Activated CD4-positive, alpha-beta T cell treated with anti-CD3 and anti-CD28 coated beads for 36 hours (primary cell): ENCODE measurements around the gene EXOC6B. TPM values are rescaled to one million over a fixed set of nuclear protein-coding genes. Genes with fewer than 3 reads are reported as not detected.

ENCODE experiments used
- ATAC-seq: fragments of 200-7000 bp; cut with Tn5 transposase; one replicate; pipeline ENCODE4 v1.10.0; 2021; ENCODE audit warnings: mild to moderate bottlenecking, moderate library complexity
- CTCF ChIA-PET: fragments of 350-600 bp; sonication (Branson Sonifier 250); formaldehyde crosslinking; loops from one replicate; lab custom pipeline; 2021; ENCODE audit warnings: antibody characterized with exemption; lab: Charles Lee
- POLR2A ChIA-PET: fragments of 350-600 bp; sonication (Branson Sonifier 250); formaldehyde crosslinking; loops from one replicate; lab custom pipeline; 2021; ENCODE audit warnings: antibody characterized with exemption, inconsistent platforms; lab: Charles Lee
- DNase-seq: peaks from one replicate; pipeline ENCODE4 v3.0.0-alpha.2; 2020
- H3K27ac Mint-ChIP-seq: one replicate; pipeline ENCODE4 v1.8.0; 2021; ENCODE audit warnings: mixed read lengths
- H3K27me3 Mint-ChIP-seq: one replicate; pipeline ENCODE4 v1.8.0; 2021; ENCODE audit warnings: mixed read lengths
- H3K36me3 Mint-ChIP-seq: one replicate; pipeline ENCODE4 v1.8.0; 2021; ENCODE audit warnings: low read depth, mixed read lengths
- H3K4me1 Mint-ChIP-seq: one replicate; pipeline ENCODE4 v1.8.0; 2021; ENCODE audit warnings: mixed read lengths
- H3K4me3 Mint-ChIP-seq: one replicate; pipeline ENCODE4 v1.8.0; 2021; ENCODE audit warnings: mild to moderate bottlenecking, moderate library complexity, mixed read lengths
- H3K9me3 Mint-ChIP-seq: one replicate; pipeline ENCODE4 v1.8.0; 2021; ENCODE audit warnings: low read depth, mixed read lengths
- intact Hi-C, 2 experiments: fragments of 100-400 bp; cut with DNase I in 1 of 2; cut with micrococcal nuclease in 1 of 2; formaldehyde crosslinking; loops; one replicate each; pipeline versions ENCODE4 v1.14.2 to v1.15.1; 2022 to 2024; cut with DNase I, micrococcal nuclease
- total RNA-seq, 2 experiments: library from RNA; stranded (reverse); gene quantifications; one replicate each; pipeline ENCODE4 v1.2.3, GENCODE V29; 2021

The EXOC6B gene
- total RNA-seq, 2 experiments from 2014 or later: 7.0 to 9.0 TPM

DNA sequence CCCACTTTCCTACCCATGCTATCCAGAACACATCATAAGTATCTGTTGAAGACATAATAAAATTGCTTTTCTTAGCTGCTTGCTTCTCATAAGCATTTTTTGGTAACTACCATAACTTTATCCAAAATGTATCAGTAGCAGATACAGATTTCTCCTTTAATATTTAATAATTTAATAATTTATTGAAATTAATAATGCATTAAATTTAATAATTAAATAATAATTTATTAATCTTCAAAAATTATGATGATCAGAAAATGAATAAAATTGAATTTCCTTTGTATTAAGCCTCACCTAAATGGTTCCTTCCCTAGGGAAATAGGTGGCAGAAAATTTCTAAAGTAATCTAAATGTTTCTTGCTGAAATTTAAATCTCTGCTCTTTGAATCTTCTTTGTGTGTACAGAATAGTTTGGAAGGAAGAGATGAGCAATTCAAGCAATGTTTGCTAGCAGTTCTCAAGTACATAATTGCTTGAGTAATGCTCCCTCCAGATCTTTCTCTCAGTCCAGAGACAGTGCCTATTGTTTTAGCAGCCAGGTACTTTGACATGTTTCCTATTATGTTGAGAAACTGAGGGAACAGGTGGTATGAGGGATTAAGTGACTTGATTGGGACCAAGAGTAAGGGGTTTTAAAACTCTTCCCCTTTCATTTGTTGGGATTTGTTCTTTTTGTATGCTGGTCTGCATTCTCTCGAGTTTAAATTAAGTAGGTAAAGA, 555.1 kb downstream of the EXOC6B start:
- Mint-ChIP-seq H3K4me3 (no peak overlapping the region), H3K9me3 (peaks cover 6% of the 10 kb centered on the region), H3K4me1 (no peaks in the 10 kb centered on the region), H3K27me3 (no peaks in the 10 kb centered on the region), H3K36me3 (peaks cover 2% of the 10 kb centered on the region), H3K27ac (no peak overlapping the region)
- intact Hi-C loops: no loop called here
- ChIA-PET CTCF (interaction anchor here (0.7 kb wide), 1 partner anchor 652 kb away, joined by 3 read pairs; no protein-coding TSS in a partner anchor), POLR2A (interaction anchor here (0.5 kb wide), 1 partner anchor 380 kb away, joined by 3 read pairs; no protein-coding TSS in a partner anchor)
- ATAC-seq: no peak
- DNase-seq: no peak

DNA sequence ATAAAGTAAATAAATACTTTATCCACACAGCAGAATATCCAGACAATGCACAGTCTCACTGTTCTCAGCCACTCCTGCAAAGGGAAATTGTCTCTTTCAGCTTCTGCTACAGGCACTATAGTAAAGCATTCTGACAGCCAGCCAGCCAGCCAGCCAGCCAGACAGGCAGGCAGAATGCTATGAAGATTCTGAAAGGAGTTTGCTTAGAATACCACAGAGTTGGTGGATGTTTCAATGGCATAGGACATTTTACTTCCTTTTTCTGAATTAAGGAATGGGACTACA, 562.1 kb downstream of the EXOC6B start:
- no peak overlapping the region for H3K4me3 Mint-ChIP-seq
- no peaks in the 10 kb centered on the region for H3K4me1 Mint-ChIP-seq
- no peak overlapping the region for H3K27ac Mint-ChIP-seq
- DNase-seq: no peak
- POLR2A ChIA-PET: no interaction called here
- intact Hi-C loops: no loop called here
- H3K9me3 Mint-ChIP-seq: peaks cover 6% of the 10 kb centered on the region
- no peaks in the 10 kb centered on the region for H3K27me3 Mint-ChIP-seq
- CTCF ChIA-PET: no interaction called here
- ATAC-seq: no peak
- peaks cover 2% of the 10 kb centered on the region for H3K36me3 Mint-ChIP-seq

DNA sequence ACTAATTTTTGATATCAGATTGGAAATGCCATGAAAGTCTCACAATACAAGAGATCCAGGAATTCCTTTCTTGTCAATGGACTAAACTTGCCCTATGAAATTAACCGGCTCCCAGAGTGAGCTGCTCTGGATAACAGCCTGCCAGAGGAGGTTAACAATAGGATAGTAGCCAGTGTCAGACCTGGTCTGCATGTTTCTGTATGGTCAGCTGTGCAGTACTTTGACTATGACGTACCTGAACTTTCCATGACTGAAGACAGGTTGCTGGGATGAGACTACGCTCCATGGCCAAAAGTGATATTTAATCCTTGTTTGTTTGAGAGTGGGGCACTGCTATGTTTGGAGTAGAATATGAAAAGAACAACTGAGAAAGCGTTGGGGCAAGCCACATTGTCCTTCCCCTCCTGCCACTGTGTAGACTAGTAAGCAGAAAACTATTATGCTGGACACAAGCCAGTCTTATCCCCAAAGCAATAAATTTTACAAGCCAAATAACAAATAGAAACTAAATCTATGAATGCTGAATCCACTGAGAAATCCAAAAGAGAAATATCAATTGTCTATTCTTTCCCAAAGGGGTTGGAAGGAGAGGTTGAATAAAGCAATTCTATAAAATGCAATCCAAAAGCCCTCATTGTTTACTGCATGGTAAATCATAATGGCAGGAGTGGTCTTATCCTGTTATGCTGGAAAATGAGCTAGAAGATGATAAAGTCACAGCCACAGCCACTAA, 562.6 kb downstream of the EXOC6B start:
- ATAC-seq (no peak), DNase-seq (no peak)
- no peaks in the 10 kb centered on the region for H3K4me1 Mint-ChIP-seq
- intact Hi-C loops: no loop called here
- ChIA-PET POLR2A (no interaction called here), CTCF (no interaction called here)
- H3K27me3 Mint-ChIP-seq: no peaks in the 10 kb centered on the region
- H3K9me3 Mint-ChIP-seq: peaks cover 4% of the 10 kb centered on the region
- H3K36me3 Mint-ChIP-seq: peaks cover 2% of the 10 kb centered on the region
- no peak overlapping the region for H3K27ac Mint-ChIP-seq
- no peak overlapping the region for H3K4me3 Mint-ChIP-seq

DNA sequence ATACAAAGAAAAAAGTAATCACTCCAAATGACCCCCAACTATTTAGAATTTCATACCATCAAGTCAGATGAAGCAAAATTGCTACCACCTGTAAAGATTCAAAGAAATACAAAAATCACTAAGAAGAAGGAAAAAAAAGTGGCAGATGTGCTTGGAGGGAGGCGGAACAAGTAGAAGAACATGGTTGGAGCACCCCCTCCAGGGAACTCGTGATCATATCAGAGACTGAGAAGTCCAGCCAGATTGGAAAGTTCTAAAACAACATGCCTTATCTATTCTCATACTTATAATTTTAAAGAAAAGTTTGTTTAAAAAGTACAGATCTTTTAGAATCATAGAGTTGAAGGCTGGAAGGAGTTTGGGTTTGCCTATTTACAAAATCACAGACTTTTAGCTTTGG, 564.8 kb downstream of the EXOC6B start:
- DNase-seq (no peak), ATAC-seq (no peak)
- H3K4me3 Mint-ChIP-seq: no peak overlapping the region
- no peaks in the 10 kb centered on the region for H3K36me3 Mint-ChIP-seq
- no peaks in the 10 kb centered on the region for H3K27me3 Mint-ChIP-seq
- no peaks in the 10 kb centered on the region for H3K9me3 Mint-ChIP-seq
- ChIA-PET CTCF (no interaction called here), POLR2A (no interaction called here)
- no peaks in the 10 kb centered on the region for H3K4me1 Mint-ChIP-seq
- intact Hi-C loops: no loop called here
- no peak overlapping the region for H3K27ac Mint-ChIP-seq

DNA sequence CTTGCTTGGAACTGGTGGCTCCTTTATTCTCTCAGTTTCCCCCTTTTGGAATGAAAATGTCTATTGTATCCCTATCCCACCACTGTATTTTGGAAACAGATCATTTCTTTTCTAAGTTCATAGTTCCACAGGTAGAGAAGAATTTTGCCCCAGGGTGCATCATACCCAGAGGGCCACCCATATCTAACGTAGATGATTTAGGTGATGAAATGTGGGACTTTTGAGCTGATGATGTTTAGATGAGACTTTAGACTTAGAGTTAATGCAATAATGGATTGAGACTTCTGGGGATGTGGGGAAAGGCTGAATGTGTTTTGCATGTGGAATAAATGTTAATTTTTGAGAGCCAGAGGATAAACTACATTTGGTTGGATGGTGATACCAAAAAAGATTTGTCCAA, 570.3 kb downstream of the EXOC6B start:
- Mint-ChIP-seq H3K36me3 (peaks cover 3% of the 10 kb centered on the region), H3K27me3 (no peaks in the 10 kb centered on the region), H3K27ac (no peak overlapping the region), H3K4me3 (no peak overlapping the region), H3K9me3 (peaks cover 10% of the 10 kb centered on the region), H3K4me1 (no peaks in the 10 kb centered on the region)
- DNase-seq: no peak
- CTCF ChIA-PET: interaction anchor here (0.7 kb wide), 1 partner anchor 883 kb away, joined by 4 read pairs; no protein-coding TSS in a partner anchor
- intact Hi-C loops: no loop called here
- no peak for ATAC-seq
- POLR2A ChIA-PET: no interaction called here

DNA sequence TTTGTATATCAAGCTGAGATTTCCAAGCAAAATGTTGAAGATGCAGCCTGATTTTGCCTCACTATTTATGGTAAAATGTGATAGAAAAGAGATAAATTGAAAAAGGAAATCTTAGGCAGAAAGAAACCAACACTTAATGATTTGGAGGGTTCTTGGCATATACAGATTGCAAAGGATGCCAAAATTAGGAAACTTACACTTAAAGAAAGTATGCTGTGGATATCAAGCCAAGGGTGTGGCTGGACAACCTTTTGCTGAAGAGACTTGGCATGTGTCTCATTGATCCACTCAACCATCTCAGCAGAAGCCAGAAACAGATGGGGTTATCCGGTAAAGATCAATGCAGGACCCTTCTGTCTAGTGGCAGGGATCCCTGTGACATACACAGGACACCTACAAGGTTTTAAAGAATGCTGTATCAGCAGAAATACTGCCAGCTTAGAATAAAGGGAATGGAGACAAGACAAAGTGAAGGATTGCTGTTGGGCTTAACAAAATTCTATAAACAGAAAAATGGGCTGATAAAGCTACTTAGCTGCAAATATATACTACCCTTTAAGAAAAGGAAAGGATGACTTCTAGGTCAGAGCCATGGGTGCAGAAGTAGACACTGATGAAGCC, 570.9 kb downstream of the EXOC6B start:
- DNase-seq: no peak
- intact Hi-C loops: no loop called here
- no peak for ATAC-seq
- Mint-ChIP-seq H3K9me3 (peaks cover 10% of the 10 kb centered on the region), H3K4me3 (no peak overlapping the region), H3K27ac (no peak overlapping the region), H3K36me3 (peaks cover 3% of the 10 kb centered on the region), H3K4me1 (no peaks in the 10 kb centered on the region), H3K27me3 (no peaks in the 10 kb centered on the region)
- ChIA-PET POLR2A (no interaction called here), CTCF (interaction anchor here (0.6 kb wide), 1 partner anchor 482 kb away, joined by 3 read pairs; no protein-coding TSS in a partner anchor)

DNA sequence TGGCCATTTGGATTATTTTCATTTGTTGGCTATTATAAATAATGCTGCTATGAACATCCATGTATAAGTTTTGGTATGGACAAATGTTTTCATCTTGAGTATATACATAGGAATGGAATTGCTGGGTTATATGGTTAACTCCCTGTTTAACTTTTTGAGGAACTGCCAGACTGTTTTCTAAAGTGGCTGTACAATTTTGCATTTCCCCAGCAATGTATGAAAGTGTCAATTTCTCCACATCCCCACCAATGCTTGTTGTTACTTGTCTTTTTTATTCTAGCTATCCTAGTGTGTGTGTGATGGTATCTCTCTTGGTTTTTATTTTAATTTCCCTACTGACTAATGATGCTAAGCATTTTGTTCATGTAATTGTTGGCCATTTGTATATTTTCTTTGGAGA, 587.5 kb downstream of the EXOC6B start:
- no peak overlapping the region for H3K4me3 Mint-ChIP-seq
- H3K36me3 Mint-ChIP-seq: peaks cover 2% of the 10 kb centered on the region
- H3K9me3 Mint-ChIP-seq: peaks cover 1% of the 10 kb centered on the region
- POLR2A ChIA-PET: no interaction called here
- ATAC-seq (no peak), DNase-seq (no peak)
- H3K4me1 Mint-ChIP-seq: peaks cover 10% of the 10 kb centered on the region
- CTCF ChIA-PET: no interaction called here
- no peak overlapping the region for H3K27ac Mint-ChIP-seq
- no peaks in the 10 kb centered on the region for H3K27me3 Mint-ChIP-seq
- intact Hi-C loops: no loop called here

DNA sequence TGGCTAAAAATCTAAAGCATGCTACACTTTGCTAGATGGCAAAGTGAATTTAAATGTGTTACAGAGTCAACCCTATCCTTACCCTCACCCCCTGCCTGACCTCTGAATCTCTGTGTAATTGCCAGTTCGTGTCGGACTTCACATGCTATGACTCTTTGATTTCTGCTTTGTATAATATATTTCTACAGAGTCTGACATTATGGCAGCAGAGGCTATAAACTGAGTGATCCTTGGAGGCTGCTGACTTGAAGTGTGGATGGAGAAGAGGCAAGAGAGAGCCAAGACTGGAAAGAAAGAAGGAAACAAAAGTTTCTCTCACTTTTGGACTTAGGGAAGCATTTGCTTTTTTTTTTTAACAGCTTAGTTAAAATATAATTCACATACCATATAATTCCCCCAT, 588.3 kb downstream of the EXOC6B start:
- POLR2A ChIA-PET: no interaction called here
- H3K27me3 Mint-ChIP-seq: no peaks in the 10 kb centered on the region
- CTCF ChIA-PET: interaction anchor here (0.6 kb wide), 1 partner anchor 52 kb away, joined by 3 read pairs; no protein-coding TSS in a partner anchor
- intact Hi-C loops: no loop called here
- no peak overlapping the region for H3K4me3 Mint-ChIP-seq
- peaks cover 2% of the 10 kb centered on the region for H3K36me3 Mint-ChIP-seq
- no peaks in the 10 kb centered on the region for H3K9me3 Mint-ChIP-seq
- DNase-seq: no peak
- H3K4me1 Mint-ChIP-seq: peaks cover 10% of the 10 kb centered on the region
- no peak for ATAC-seq
- no peak overlapping the region for H3K27ac Mint-ChIP-seq

DNA sequence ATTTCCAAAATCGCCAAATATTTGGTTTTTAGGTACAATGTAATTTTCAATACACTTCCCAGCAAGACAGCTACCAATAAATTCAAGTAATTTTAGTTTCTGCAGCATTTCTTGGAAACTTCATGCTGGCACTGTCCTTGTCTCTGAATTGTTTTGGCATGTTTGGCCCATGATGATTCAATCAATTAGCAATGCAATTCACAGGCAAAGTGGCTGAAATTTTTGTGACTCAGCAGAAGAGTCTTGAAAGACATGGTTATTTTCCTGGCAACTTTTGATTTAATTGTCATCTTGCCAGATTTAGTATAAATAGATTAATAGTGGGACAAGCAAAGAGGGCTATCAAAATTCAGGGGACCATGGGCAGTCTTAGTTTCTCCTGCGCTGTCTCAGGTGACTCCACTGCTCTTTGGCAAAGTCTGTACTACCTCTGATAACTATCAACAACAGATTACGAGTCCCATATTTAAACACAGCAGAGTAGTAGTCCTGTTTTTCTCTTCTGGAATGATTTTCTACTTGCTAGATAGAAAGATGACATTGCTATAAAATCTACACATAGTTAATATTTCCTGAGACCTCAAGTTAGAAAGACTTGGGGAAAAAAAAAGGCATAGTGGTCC, 589.3 kb downstream of the EXOC6B start:
- ChIA-PET POLR2A (no interaction called here), CTCF (interaction anchor here (0.6 kb wide), 1 partner anchor 53 kb away, joined by 3 read pairs; no protein-coding TSS in a partner anchor)
- no peak overlapping the region for H3K4me3 Mint-ChIP-seq
- ATAC-seq (no peak), DNase-seq (no peak)
- no peaks in the 10 kb centered on the region for H3K9me3 Mint-ChIP-seq
- H3K27me3 Mint-ChIP-seq: no peaks in the 10 kb centered on the region
- no peaks in the 10 kb centered on the region for H3K36me3 Mint-ChIP-seq
- intact Hi-C loops: no loop called here
- peaks cover 4% of the 10 kb centered on the region for H3K4me1 Mint-ChIP-seq
- no peak overlapping the region for H3K27ac Mint-ChIP-seq

DNA sequence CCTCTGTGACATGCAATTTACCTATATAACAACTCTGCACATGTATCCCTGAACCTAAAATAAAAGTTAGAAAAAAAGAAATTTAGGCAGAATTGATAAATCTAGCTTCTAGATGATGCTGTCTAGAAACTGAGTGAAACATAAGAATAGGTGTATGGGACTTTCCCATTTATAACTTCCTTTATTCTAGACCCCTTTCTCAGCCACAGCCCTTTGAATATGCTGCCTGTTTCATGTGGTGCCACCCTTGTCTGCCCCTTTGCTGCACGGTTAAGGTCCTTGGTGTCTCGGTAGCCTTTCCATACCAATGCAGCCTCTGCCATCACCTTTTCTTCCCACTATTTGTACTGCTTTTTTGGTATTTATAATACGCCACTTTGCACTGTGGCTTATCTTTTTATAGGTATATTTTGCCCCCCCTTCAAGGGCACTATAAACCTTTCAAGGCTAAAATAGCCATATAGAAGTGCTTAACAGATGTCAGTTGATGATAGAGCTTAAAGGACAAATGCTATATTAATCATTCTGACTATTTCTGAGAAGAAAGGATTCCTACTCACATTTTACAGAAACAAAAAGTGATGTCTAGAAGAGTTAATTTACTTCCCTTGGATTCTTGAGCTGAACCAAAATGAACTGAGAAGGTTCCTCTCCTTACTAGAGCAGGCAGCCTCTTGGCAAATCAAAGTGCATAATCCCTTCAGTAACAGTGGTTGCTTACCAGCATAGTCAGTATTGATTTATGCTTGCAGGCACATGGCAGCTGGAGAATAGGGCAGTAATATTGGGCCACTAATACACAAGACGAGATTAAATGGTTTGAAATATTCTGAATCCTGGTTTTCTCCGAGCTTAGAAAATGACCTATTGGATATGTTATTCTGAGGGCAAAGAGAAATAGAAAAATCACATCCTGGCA, 590.1 kb downstream of the EXOC6B start:
- H3K36me3 Mint-ChIP-seq: no peaks in the 10 kb centered on the region
- no peaks in the 10 kb centered on the region for H3K27me3 Mint-ChIP-seq
- POLR2A ChIA-PET: no interaction called here
- no peak overlapping the region for H3K27ac Mint-ChIP-seq
- H3K9me3 Mint-ChIP-seq: no peaks in the 10 kb centered on the region
- no peaks in the 10 kb centered on the region for H3K4me1 Mint-ChIP-seq
- ATAC-seq (no peak), DNase-seq (no peak)
- CTCF ChIA-PET: interaction anchor here (0.6 kb wide), 1 partner anchor 606 kb away, joined by 3 read pairs; no protein-coding TSS in a partner anchor
- no peak overlapping the region for H3K4me3 Mint-ChIP-seq
- intact Hi-C loops: no loop called here

DNA sequence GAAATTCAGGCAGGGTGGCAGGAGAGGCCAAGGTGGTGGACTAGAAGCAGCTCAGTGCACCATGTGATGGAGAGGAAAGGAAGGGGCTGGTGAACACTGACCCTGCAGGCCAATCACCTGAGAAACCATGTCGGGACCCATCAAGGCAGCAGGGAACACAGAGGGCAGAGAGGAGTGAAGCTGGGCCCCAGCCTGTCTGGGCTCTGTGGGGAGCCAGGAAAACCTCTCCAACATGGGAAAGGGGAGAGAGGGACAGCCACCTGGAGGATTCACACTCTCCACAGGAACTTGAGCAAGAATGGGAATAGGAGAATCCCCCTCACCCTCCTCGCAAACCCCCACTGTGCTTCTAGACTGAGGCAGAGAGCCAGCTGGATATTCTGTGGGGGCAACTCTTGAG, 592.6 kb downstream of the EXOC6B start:
- no peak overlapping the region for H3K4me3 Mint-ChIP-seq
- no peak for ATAC-seq
- H3K27me3 Mint-ChIP-seq: no peaks in the 10 kb centered on the region
- peaks cover 3% of the 10 kb centered on the region for H3K36me3 Mint-ChIP-seq
- DNase-seq: no peak
- POLR2A ChIA-PET: no interaction called here
- H3K9me3 Mint-ChIP-seq: peaks cover 5% of the 10 kb centered on the region
- H3K27ac Mint-ChIP-seq: no peak overlapping the region
- no peaks in the 10 kb centered on the region for H3K4me1 Mint-ChIP-seq
- intact Hi-C loops: no loop called here
- CTCF ChIA-PET: interaction anchor here (0.6 kb wide), 1 partner anchor 84 kb away, joined by 3 read pairs; no protein-coding TSS in a partner anchor
